Caco-2 (cell line): Measurements from ENCODE around the gene ADM. TPM values are rescaled to one million over a fixed set of nuclear protein-coding genes. Genes with fewer than 3 reads are reported as not detected.

Experiments
- BruUV-seq: library from RNA; stranded (reverse); fragments of 400-500 nt; replicated peaks from 2 replicates; lab custom pipeline; 2021; lab: Mats Ljungman, UMichigan
- CTCF ChIA-PET: fragments of 300-600 bp; sonication (Branson Sonifier 250); formaldehyde crosslinking; loops from one replicate; lab custom pipeline; 2022; ENCODE audit warnings: antibody characterized with exemption; lab: Charles Lee
- POLR2A ChIA-PET: fragments of 300-600 bp; sonication (Branson Sonifier 250); formaldehyde crosslinking; loops from one replicate; lab custom pipeline; 2022; ENCODE audit warnings: antibody characterized with exemption; lab: Charles Lee
- DNase-seq, 2 experiments: peaks; one replicate each; pipeline versions ENCODE4 v3.0.0 to v3.0.0-alpha.2; 2020 to 2022
- H3K27me3 ChIP-seq: replicated peaks from 2 replicates; pipeline ENCODE4 v1.6.0; 2011; ENCODE audit warnings: low read length; ENCODE audit not compliant: control insufficient read depth, insufficient read depth
- H3K36me3 ChIP-seq: 2 replicates; pipeline ENCODE4 v1.5.1; 2011; ENCODE audit warnings: low read length; ENCODE audit not compliant: control insufficient read depth, insufficient read depth
- H3K4me1 ChIP-seq: fragments of 250-450 bp; sonication (Bioruptor Pico); 2 replicates; pipeline ENCODE4 v1.5.1; 2020; ENCODE audit warnings: mild to moderate bottlenecking
- H3K4me3 ChIP-seq: 2 replicates; pipeline ENCODE4 v1.5.1; 2011; ENCODE audit warnings: low read depth, mild to moderate bottlenecking, control low read depth, low read length
- H3K9me3 ChIP-seq: fragments of 250-450 bp; sonication (Bioruptor Pico); 2 replicates; pipeline ENCODE4 v1.5.1; 2020; ENCODE audit warnings: mild to moderate bottlenecking, moderate library complexity
- H3K27ac Mint-ChIP-seq: one replicate; pipeline ENCODE4 v1.8.0; 2022; ENCODE audit warnings: mixed read lengths; ENCODE audit not compliant: unreplicated experiment
- H3K27me3 Mint-ChIP-seq: one replicate; pipeline ENCODE4 v1.8.0; 2022; ENCODE audit warnings: mixed read lengths; ENCODE audit not compliant: insufficient read depth, unreplicated experiment
- H3K36me3 Mint-ChIP-seq: one replicate; pipeline ENCODE4 v1.8.0; 2022; ENCODE audit warnings: mild to moderate bottlenecking, mixed read lengths; ENCODE audit not compliant: insufficient read depth, unreplicated experiment
- H3K4me1 Mint-ChIP-seq: one replicate; pipeline ENCODE4 v1.8.0; 2022; ENCODE audit warnings: low read depth, mixed read lengths; ENCODE audit not compliant: unreplicated experiment
- H3K4me3 Mint-ChIP-seq: one replicate; pipeline ENCODE4 v1.8.0; 2022; ENCODE audit warnings: mild to moderate bottlenecking, moderate library complexity, mixed read lengths; ENCODE audit not compliant: unreplicated experiment
- H3K9me3 Mint-ChIP-seq: one replicate; pipeline ENCODE4 v1.8.0; 2022; ENCODE audit warnings: mixed read lengths; ENCODE audit not compliant: unreplicated experiment
- CTCF ChIP-seq, 2 experiments: fragments of 200-600 bp in 1 of 2; IDR thresholded peaks; 1 replicate in 1 of 2; 2 replicates in 1 of 2; pipeline versions ENCODE4 v1.5.1 to v1.8.0; 2011 to 2022; ENCODE audit warnings: antibody characterized with exemption in 1 of 2, control low read depth in 1 of 2, inconsistent platforms in 1 of 2, low read depth in 1 of 2, low read length in 1 of 2, mild to moderate bottlenecking in 1 of 2, moderate library complexity in 1 of 2; ENCODE audit not compliant: insufficient read depth in 1 of 2, severe bottlenecking in 1 of 2, unreplicated experiment in 1 of 2
- intact Hi-C: fragments of 100-400 bp; cut with micrococcal nuclease; formaldehyde crosslinking; loops from one replicate; pipeline ENCODE4 v1.10.0; 2022; ENCODE audit not compliant: unreplicated experiment
- total RNA-seq: library from RNA; stranded (reverse); gene quantifications from 2 replicates; pipeline ENCODE4 v1.2.3, GENCODE V29; 2022

The ADM gene
- total RNA-seq, 1 experiment from 2014 or later, result 127 TPM

- Mint-ChIP-seq H3K4me3 (no peak overlapping the region), H3K4me1 (peaks cover 48% of the 10 kb centered on the region), H3K9me3 (no peaks in the 10 kb centered on the region), H3K36me3 (no peaks in the 10 kb centered on the region), H3K27me3 (no peaks in the 10 kb centered on the region), H3K27ac (no peak overlapping the region)
- Histone ChIP-seq H3K9me3 (no peaks in the 10 kb centered on the region), H3K27me3 (no peaks in the 10 kb centered on the region), H3K36me3 (no peaks in the 10 kb centered on the region), H3K4me3 (no peak overlapping the region), H3K4me1 (peaks cover 56% of the 10 kb centered on the region)
- CTCF ChIA-PET, result no interaction called here
- BruUV-seq, result no TSS peak
- POLR2A ChIA-PET, result interaction anchor here (0.7 kb wide), 1 partner anchor 16 kb away, joined by 3 read pairs; the partner anchor contains the start of gene ADM
- no peak for TF ChIP-seq CTCF (IDR thresholded peaks at IDR 0.05; ENCODE audit: insufficient read depth in 1 of 2, low read depth in 1 of 2, low read length in 1 of 2, severe bottlenecking in 1 of 2, unreplicated experiment in 1 of 2)
- intact Hi-C loops, result loop anchor here (5.0 kb wide), 1 partner anchor 349 kb away; no protein-coding TSS in a partner anchor
- no peak for DNase-seq
Measured at GRCh38 chr11:10320736-10321465, 16.0 kb downstream of the ADM start.

DNA sequence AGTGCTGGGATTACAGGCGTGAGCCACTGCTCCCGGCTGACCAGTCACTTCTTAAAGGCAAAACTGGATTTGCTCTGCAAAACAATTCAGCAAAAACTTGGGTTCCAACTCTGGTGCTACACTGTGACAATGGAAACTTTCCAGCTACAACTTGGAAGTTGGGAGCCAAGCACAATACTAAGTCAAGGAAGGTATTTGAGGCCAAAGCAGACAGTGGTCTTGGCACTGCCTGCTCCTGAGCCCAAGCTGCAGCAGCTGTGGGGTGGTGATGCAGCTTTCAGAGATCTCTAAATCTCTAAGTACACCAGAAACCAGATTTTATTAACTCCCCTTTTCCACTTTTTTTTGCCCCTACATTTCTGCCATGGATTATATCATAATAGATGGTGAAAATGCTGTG lies 17.5 kb downstream of the ADM start:
- H3K4me3 ChIP-seq, result no peak overlapping the region
- no peak for TF ChIP-seq CTCF (IDR thresholded peaks at IDR 0.05; ENCODE audit: insufficient read depth in 1 of 2, low read depth in 1 of 2, low read length in 1 of 2, severe bottlenecking in 1 of 2, unreplicated experiment in 1 of 2)
- no peaks in the 10 kb centered on the region for H3K9me3 ChIP-seq
- peaks cover 44% of the 10 kb centered on the region for H3K4me1 Mint-ChIP-seq
- peaks cover 63% of the 10 kb centered on the region for H3K4me1 ChIP-seq
- H3K27me3 ChIP-seq, result no peaks in the 10 kb centered on the region
- H3K27ac Mint-ChIP-seq, result peak overlapping the region; percentile 90
- no peaks in the 10 kb centered on the region for H3K27me3 Mint-ChIP-seq
- no peak for DNase-seq
- H3K36me3 Mint-ChIP-seq, result no peaks in the 10 kb centered on the region
- no peaks in the 10 kb centered on the region for H3K36me3 ChIP-seq
- ChIA-PET CTCF (interaction anchor here (0.6 to 1.1 kb wide), 4 partner anchors 18 to 564 kb away, joined by 3 to 4 read pairs (median 3); no protein-coding TSS in a partner anchor), POLR2A (interaction anchor here (0.6 kb wide), 1 partner anchor 339 kb away, joined by 4 read pairs; no protein-coding TSS in a partner anchor)
- no TSS peak for BruUV-seq
- H3K4me3 Mint-ChIP-seq, result peak overlapping the region; percentile 56
- intact Hi-C loops, result loop anchor here (2.0 to 5.0 kb wide), 4 partner anchors 66 to 460 kb away; no protein-coding TSS in a partner anchor
- H3K9me3 Mint-ChIP-seq, result no peaks in the 10 kb centered on the region

DNA sequence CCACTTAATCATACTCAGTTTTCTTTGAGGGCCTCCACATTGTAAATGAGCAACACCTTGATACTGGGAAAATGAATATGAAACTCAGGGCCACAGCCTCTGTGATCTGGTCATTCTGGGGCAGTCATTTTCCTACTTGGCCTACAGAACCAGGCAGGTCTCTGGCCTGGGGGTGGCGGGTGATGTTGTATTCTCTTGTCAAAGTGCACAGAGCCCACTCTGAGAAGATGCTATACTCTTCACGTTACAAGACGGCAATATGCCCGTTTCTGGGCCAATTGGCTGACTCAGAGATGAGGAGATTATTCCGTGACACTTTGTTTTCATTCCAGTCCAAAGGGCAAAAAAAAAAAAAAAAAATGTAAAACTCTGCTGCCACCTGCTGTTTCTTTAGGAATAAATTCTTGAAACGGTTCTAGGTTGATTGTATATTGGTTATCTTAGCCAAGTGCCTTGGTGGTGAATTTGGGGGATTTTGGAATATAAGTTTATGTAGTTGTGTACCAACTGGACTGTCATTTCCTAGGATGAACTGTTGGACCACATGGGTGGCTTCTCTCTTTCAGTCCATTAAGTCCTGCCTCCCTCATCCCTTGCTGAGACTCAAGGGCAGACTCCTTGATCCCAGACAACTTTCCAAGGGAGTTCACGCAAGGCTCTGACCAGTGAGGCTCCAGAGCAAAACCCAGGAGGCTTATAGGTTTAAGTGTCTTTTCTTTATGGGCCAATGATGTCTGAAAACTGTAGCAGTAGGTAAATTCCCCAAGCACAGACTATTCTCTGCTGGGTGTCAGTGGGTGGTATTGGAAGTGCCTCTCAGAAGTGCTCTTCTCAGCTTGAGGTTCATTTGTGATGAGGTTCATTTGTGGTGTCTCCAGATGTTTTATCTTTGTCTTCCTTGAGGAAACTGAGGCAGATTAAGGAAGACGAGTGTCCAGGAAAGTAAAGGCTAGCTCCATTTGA lies 18.2 kb downstream of the ADM start:
- no peaks in the 10 kb centered on the region for H3K9me3 Mint-ChIP-seq
- intact Hi-C loops, result loop anchor here (1.0 to 5.0 kb wide), 8 partner anchors 14 to 565 kb away; no protein-coding TSS in a partner anchor
- POLR2A ChIA-PET, result interaction anchor here (0.8 kb wide), 1 partner anchor 19 kb away, joined by 3 read pairs; no protein-coding TSS in a partner anchor
- CTCF ChIA-PET, result interaction anchor here (0.6 to 1.8 kb wide), 3 partner anchors 9 to 271 kb away, joined by 3 to 6 read pairs (median 4); no protein-coding TSS in a partner anchor
- peak; percentile 42 to 50 for TF ChIP-seq CTCF (IDR thresholded peaks at IDR 0.05; ENCODE audit: insufficient read depth in 1 of 2, low read depth in 1 of 2, low read length in 1 of 2, severe bottlenecking in 1 of 2, unreplicated experiment in 1 of 2)
- Histone ChIP-seq H3K9me3 (no peaks in the 10 kb centered on the region), H3K36me3 (no peaks in the 10 kb centered on the region), H3K4me3 (no peak overlapping the region), H3K4me1 (peaks cover 65% of the 10 kb centered on the region), H3K27me3 (no peaks in the 10 kb centered on the region)
- no TSS peak for BruUV-seq
- no peaks in the 10 kb centered on the region for H3K27me3 Mint-ChIP-seq
- H3K27ac Mint-ChIP-seq, result peak overlapping the region; percentile 90
- peak; percentile 70 to 72 for DNase-seq
- H3K4me1 Mint-ChIP-seq, result peaks cover 41% of the 10 kb centered on the region
- H3K4me3 Mint-ChIP-seq, result peak overlapping the region; percentile 56
- no peaks in the 10 kb centered on the region for H3K36me3 Mint-ChIP-seq
